RWPE1 (cell line): Measurements from ENCODE around the gene GTPBP4.

ENCODE experiments used
- CTCF ChIA-PET: fragments of 350-600 bp; sonication (Branson Sonifier 250); formaldehyde crosslinking; extraction: SDS; loops from one replicate; lab custom pipeline; 2021; lab: Yijun Ruan, JAX
- POLR2A ChIA-PET: fragments of 400-600 bp; formaldehyde crosslinking; extraction: SDS; loops from one replicate; lab custom pipeline; 2020; ENCODE audit warnings: antibody characterized with exemption; ENCODE audit not compliant: low non-redundant PET; lab: Yijun Ruan, JAX
- DNase-seq: peaks from one replicate; pipeline ENCODE4 v3.0.0; 2012; ENCODE audit warnings: low spot score
- H3K27ac ChIP-seq: fragments of 450-650 bp; 2 replicates; pipeline ENCODE4 v1.5.1; 2017
- CTCF ChIP-seq: fragments of 450-650 bp; conservative IDR thresholded peaks from 2 replicates; pipeline ENCODE4 v1.5.1; 2017; ENCODE audit warnings: low read depth, mild to moderate bottlenecking

GTPBP4 gene

GRCh38 chr10:963655-964054, 24.6 kb upstream of the GTPBP4 start:
- no peak for DNase-seq
- ChIA-PET POLR2A (no interaction called here), CTCF (no interaction called here)
- no peak for TF ChIP-seq CTCF
- no peak overlapping the region for H3K27ac ChIP-seq

- POLR2A ChIA-PET: no interaction called here
- no peak for DNase-seq
- H3K27ac ChIP-seq: no peak overlapping the region
- no peak for TF ChIP-seq CTCF
- CTCF ChIA-PET: no interaction called here
These were observed 23.8 kb upstream of the GTPBP4 start for GRCh38 chr10:964321-964987.

- CTCF ChIA-PET: interaction anchor here (0.5 kb wide), 1 partner anchor 19 kb away, joined by 3 read pairs; no protein-coding TSS in a partner anchor
- TF ChIP-seq CTCF: no peak
- no peak overlapping the region for H3K27ac ChIP-seq
- DNase-seq: no peak
- POLR2A ChIA-PET: no interaction called here
These were observed 23.2 kb upstream of the GTPBP4 start for GRCh38 chr10:964988-965417.

GRCh38 chr10:966466-967235, 21.6 kb upstream of the GTPBP4 start:
- POLR2A ChIA-PET: no interaction called here
- no peak for TF ChIP-seq CTCF
- no peak overlapping the region for H3K27ac ChIP-seq
- CTCF ChIA-PET: interaction anchor here (0.6 kb wide), 1 partner anchor 11 kb away, joined by 3 read pairs; no protein-coding TSS in a partner anchor
- no peak for DNase-seq

- POLR2A ChIA-PET: no interaction called here
- CTCF ChIA-PET: no interaction called here
- TF ChIP-seq CTCF: no peak
- no peak overlapping the region for H3K27ac ChIP-seq
- DNase-seq: no peak
These were observed 19.6 kb upstream of the GTPBP4 start for GRCh38 chr10:968546-969199.

DNA sequence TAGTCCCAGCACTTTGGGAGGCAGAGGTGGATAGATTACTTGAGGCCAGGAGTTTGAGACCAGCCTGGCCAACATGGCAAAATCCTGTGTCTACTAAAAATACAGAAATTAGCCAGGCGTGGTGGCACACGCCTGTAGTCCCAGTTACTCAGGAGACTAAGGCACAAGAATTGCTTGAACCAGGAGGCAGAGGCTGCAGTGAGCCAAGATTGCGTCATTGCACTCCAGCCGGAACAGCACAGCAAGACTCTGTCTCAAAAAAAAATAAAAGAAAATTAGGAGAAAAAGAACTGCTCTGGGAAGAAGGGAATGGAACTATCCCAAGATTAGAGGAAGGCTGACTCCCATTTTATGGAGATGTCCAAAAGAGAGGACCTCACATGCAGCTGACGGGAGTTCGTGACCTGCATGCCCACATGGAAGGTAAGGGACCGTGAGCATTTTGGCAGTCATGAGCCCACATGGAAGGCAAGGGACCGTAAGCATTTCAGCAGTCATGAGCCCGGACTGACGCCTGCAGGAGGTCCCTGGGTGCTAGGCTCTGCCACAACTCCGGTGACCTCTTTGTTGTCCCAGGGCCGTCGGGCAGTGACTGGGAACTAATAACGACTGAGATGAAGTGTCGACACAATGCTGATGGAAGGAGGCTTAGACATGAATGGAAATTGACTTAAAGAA, 18.6 kb upstream of the GTPBP4 start:
- TF ChIP-seq CTCF: no peak
- POLR2A ChIA-PET: no interaction called here
- CTCF ChIA-PET: no interaction called here
- H3K27ac ChIP-seq: no peak overlapping the region
- DNase-seq: no peak
